NCI-H748 (cell line): Measurements from ENCODE around the gene RBMX2.

Experiments used
- DNase-seq: peaks from one replicate; lab custom pipeline; 2025; ENCODE audit not compliant: unreplicated experiment; lab: John Stamatoyannopoulos, UW

Gene RBMX2

DNA sequence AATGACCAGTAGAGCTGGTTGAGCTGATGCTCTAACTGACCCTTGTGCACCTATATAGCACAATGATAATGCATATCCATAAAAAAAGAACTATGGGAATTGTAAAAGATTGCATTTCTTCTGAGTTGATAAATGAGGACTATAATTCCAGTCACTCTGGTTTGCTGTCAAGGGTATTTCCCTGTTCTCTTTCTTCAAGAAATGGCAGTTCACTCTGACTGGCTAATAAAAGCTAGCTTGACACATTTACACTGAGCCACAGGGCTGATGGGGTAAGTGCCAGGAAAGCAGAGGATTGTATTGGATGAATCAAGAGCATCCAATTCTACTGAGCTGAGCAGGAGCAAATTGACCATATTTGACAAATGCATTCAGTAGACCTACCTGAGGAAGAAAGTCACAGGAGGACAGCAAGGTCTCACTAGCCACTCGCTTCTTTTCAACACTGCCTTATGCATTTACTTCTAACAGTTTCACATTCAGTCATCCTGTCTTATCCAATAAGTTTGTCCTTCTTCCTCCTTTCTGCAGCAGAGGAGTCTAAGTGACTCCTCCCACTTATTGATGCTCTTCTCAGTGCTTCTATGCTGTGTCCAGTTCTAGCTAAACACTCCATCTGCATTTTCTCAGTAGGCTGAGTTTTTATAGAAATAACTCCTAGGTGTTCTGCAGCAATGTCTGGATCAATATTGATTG lies 43.0 kb downstream of the RBMX2 start:
- no peak for DNase-seq

GRCh38 chrX:130446974-130447373 lies 45.2 kb downstream of the RBMX2 start:
- no peak for DNase-seq
